CD4-positive, alpha-beta T cell treated with Interleukin-4 for 4 hours (primary cell): Measurements from ENCODE around the gene SOX6.
"Not testable (repeated sequence)": the region's sequence is repeated elsewhere in the genome, so short reads cannot be mapped to it uniquely, and the experiment has no call there.

Source experiments
- DNase-seq: peaks from one replicate; pipeline ENCODE4 v3.0.0-alpha.2; 2020

The SOX6 gene

GRCh38 chr11:16086229-16086819 lies 270.0 kb downstream of the SOX6 start:
- no peak for DNase-seq

GRCh38 chr11:16082095-16083055 lies 274.0 kb downstream of the SOX6 start:
- DNase-seq = no peak

DNA sequence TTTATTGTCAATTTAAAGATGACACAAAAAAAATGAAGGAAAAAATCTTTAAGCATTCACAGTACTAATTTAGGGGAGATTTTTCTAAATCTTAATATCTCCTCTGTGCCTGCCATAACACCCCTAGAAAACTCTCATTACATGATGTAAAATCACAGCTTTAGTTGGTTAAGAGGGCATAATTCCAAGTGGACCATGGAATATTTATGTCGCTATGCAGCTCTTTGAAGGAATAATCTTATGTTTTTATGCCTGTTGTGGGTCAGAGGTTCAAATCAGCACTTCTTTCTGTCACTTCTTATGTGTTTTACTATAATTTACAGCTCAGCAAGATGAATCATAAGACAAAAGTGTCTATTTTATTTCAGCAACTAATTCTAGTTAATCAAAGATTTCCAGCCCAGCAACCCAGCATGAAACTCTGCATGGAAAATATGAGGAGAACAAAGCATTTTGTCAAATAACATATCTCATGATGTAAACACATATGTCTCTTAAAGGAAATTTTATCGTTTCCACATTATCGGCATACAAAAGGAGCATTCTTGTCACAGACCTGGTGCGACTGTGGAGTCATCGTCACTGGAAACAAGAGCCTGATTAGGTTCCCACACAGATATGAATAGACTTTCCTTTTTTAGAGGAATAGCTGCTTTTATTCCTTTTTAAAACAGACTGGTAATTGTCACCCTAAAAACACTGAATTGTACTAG lies 274.8 kb downstream of the SOX6 start:
- DNase-seq = no peak

GRCh38 chr11:16080688-16081381 lies 275.5 kb downstream of the SOX6 start:
- DNase-seq = no peak

GRCh38 chr11:16078936-16079335 lies 277.4 kb downstream of the SOX6 start:
- no peak for DNase-seq

DNA sequence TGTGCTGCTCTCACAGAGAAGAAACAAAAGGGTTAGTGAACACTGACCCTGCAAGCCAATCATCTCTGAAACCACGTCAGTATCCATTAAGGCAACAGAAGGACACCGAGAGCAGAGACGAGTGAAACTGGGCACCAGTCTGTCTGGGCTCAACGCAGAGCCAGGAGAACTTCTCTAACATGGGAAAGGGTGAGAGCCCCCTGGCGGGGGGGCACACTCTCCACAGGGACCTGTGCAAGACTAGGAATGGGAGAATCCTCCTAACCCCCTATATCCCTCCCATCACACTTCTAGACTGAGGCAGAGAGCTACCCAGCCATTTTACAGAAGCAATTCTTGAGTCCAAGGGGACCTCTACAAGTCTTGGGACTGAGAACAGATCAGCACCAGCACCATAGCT lies 285.8 kb downstream of the SOX6 start:
- no peak for DNase-seq

DNA sequence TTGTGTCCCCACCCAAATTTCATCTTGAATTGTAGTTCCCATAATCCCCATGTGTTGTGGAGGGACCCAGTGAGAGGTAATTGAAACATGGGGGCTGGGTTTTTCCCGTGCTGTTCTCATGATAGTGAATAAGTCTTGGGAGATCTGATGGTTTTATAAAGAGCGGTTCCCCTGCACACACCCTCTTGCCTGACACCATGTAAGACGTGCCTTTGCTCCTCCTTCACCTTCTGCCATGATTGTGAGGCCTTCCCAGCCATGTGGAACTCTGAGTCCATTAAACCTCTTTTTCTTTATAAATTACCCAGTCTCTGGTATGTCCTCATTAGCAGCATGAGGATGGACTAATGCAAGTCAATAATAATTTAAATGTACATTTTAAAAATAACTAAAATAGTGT lies 289.1 kb downstream of the SOX6 start:
- DNase-seq = not testable (repeated sequence)

- DNase-seq = no peak
These were observed 297.0 kb downstream of the SOX6 start for GRCh38 chr11:16059332-16059731.

DNA sequence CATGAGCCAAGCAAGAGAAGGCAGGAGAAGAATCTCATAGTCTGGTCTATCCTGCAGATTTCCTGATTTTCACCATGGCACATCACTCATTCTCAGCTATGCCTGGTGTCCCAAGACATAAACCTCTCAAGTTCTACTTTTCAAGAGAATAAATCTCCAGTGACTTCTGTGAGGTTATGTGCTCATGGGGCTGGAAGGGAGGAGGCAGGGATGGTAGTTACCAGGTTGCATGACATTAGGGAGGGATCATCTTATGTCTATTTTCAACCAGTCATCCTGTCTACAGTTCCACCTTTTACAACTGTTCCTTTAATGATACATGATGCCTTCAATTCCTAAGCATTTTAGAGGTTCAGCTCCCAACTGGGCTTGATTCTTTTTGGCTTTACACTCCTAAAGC lies 297.7 kb downstream of the SOX6 start:
- no peak for DNase-seq

DNA sequence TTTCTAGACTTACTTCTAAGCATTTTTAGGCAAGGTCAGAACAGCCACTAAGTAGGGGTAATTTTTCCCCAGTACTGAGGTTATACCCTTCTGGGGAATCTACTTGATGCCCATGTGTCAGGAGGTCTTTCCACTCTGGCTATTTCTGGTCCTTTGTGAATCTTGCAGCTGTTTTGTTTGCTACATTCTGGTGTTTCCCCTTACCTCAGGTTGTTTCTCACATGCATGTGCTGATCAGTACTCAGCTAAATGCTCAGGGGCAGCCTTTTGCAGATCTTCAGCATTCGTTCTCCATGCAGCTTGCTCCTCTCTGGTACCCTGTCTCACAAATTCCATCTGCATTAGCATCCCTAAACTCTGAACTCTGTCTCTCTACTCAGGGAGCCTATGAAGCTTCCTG lies 303.6 kb downstream of the SOX6 start:
- no peak for DNase-seq

- no peak for DNase-seq
These were observed 306.7 kb downstream of the SOX6 start for GRCh38 chr11:16049611-16050010.

DNA sequence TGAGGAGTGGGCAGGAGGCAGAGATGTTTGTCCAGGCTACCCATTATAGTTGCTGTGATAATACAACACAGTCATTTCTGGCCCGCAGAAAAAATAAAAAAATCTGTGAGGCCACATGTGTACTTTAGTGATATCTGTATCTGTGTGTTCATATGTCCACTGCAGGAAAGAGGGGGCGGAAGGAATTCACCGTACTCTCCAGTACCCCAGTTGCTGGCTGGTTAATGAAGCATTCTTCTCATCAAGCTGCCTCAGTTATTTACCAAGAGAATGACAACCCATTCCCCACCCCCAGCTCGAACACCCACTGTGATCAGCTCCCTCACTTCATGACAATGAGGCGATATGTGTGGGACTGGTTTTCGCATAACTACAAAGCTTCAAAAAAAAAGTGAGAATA lies 309.3 kb downstream of the SOX6 start:
- no peak for DNase-seq

- DNase-seq = no peak
These were observed 312.7 kb downstream of the SOX6 start for GRCh38 chr11:16043617-16044016.

DNA sequence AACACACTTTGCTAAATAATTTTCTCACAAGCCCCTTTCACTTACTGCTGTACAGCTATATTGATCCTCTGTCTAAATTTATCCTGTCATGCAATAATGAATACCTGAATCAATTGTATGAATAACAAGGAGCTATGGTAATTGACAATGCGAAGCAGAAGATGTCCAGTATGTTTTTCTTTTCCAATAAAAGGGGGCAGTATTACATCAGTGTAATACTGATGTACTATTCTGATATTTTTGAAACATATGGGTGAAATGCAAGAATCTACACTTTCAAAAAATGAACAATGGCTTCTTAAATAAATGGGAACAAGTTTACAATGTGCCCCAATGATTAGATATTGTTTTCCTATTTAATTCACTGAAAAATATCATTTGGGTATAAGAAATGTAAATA lies 315.1 kb downstream of the SOX6 start:
- DNase-seq = no peak

DNA sequence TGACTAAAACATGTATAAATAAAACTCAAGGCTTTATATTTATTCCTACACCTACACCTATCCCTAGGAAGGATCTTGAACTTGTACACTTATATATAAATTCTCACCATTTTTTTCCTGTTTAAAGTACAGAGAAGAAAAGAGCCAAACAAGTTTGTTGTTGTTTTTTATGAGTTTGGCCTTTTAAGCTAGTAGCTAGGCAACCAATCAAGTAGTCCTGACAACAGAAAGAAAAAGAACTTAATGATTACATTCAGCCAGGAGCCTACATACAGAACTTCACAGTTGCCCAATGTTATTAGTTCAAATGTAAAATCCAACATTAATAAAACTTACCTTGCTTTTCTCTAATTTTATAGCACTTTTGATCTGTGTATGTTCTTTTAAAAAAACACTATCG lies 316.2 kb downstream of the SOX6 start:
- DNase-seq = no peak

DNA sequence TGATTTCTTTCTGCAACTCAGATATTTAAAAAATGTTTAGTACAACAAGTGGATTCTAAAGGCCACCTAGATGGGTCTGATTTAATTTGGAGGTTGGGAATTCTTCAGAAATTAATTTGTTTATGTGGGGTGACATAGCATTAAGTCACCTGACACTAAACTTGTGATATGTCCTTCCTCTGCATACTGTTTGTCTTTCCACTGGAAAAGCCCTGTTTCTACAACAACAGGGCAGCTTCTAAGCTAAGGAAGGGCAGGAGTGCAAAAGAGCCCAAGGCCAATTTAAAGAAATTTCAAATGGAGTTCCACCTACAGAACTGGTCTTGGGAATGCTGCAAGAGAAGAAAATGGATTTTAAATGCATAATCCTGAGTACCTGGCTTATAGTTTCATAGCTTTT lies 319.2 kb downstream of the SOX6 start:
- DNase-seq = no peak

- DNase-seq = no peak
These were observed 320.1 kb downstream of the SOX6 start for GRCh38 chr11:16036218-16036617.

DNA sequence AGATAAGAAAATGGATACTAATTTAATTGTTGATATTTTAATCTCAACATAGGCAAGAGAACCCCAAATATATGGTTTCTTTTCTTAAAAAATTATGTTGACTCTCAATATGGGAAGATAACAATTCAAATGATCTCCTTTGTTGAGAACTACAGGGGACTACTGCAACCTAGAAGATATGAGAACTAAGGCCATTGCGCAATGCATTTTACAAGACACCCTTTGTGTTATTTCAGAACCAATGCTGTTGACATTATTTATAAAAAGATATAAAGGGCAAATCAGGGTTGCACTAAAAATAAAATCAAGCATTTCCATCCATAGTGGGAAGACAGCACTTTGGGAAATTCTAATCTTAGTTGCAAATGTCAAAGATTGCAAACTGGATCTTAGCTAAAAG lies 322.3 kb downstream of the SOX6 start:
- no peak for DNase-seq

GRCh38 chr11:16032974-16033373 lies 323.4 kb downstream of the SOX6 start:
- no peak for DNase-seq

DNA sequence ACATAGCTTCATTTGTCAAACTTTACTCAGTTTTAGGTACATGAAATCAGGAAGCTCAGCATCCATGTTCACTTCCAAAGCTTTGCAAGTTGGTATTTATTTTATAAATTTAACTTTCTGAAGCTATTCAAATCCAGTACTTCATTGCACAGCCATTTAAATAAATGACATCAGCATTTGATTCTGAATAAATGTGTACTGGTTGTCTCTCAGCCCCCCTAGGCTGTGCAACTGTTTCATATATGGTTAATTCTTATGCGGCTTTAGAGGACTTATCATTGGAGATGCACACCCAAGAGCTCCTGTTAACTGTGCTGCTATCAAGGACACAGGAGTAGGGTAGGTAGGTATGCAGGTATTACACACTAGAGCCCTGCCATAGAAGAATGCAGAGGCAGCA lies 325.1 kb downstream of the SOX6 start:
- no peak for DNase-seq

GRCh38 chr11:16030664-16031063 lies 325.7 kb downstream of the SOX6 start:
- DNase-seq = no peak

DNA sequence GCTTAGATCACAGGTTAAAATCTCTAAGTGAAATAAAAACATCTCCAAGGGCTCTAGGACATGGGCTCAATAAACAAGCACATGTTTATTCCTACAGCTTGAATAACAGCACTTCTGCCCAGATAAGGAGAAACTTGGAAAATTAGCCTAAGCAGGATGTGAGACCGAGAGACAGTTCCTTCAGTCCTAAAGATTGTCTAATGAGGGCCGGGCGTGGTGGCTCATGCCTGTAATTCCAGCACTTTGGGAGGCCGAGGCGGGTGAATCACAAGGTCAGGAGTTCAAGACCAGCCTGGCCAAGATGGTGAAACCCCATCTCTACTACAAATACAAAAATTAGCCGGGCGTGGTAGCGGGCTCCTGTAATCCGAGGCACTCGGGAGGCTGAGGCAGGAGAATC lies 327.2 kb downstream of the SOX6 start:
- DNase-seq = not testable (repeated sequence)

- no peak for DNase-seq
These were observed 327.9 kb downstream of the SOX6 start for GRCh38 chr11:16028419-16028818.
